ENCODE measurements around the gene PROSER2. TPM values are rescaled to one million over a fixed set of nuclear protein-coding genes. Genes with fewer than 3 reads are reported as not detected.

Gene PROSER2
- total RNA-seq, 1 donor from 2014 or later = 0.37 TPM

- no peak overlapping the region for H3K27ac Mint-ChIP-seq
Measured at GRCh38 chr10:11810973-11811372, 12.2 kb upstream of the PROSER2 start.

GRCh38 chr10:11813177-11813576 lies 10.0 kb upstream of the PROSER2 start:
- H3K4me1 Mint-ChIP-seq (ENCODE audit: low read depth) = no peaks in the 10 kb centered on the region
- no peaks in the 10 kb centered on the region for H3K9me3 Mint-ChIP-seq
- DNase-seq (ENCODE audit: low spot score) = no peak
- H3K27ac Mint-ChIP-seq = no peak overlapping the region
- H3K36me3 Mint-ChIP-seq (ENCODE audit: low read depth) = no peaks in the 10 kb centered on the region
- intact Hi-C loops (cut with micrococcal nuclease) = no loop called here
- H3K4me3 Mint-ChIP-seq (ENCODE audit: low read depth) = no peak overlapping the region
- peaks cover 7% of the 10 kb centered on the region for H3K27me3 Mint-ChIP-seq (ENCODE audit: low read depth)

More at GRCh38 chr10:11810973-11811372, 12.2 kb upstream of the PROSER2 start:
- intact Hi-C loops (cut with micrococcal nuclease) = no loop called here
- H3K36me3 Mint-ChIP-seq (ENCODE audit: low read depth) = no peaks in the 10 kb centered on the region
- H3K27me3 Mint-ChIP-seq (ENCODE audit: low read depth) = peaks cover 8% of the 10 kb centered on the region
- DNase-seq (ENCODE audit: low spot score) = no peak
- H3K9me3 Mint-ChIP-seq = no peaks in the 10 kb centered on the region
- H3K4me3 Mint-ChIP-seq (ENCODE audit: low read depth) = no peak overlapping the region
- no peaks in the 10 kb centered on the region for H3K4me1 Mint-ChIP-seq (ENCODE audit: low read depth)

- H3K4me1 Mint-ChIP-seq (ENCODE audit: low read depth) = no peaks in the 10 kb centered on the region
- H3K27me3 Mint-ChIP-seq (ENCODE audit: low read depth) = peaks cover 6% of the 10 kb centered on the region
- no peaks in the 10 kb centered on the region for H3K9me3 Mint-ChIP-seq
- intact Hi-C loops (cut with micrococcal nuclease) = no loop called here
- no peak overlapping the region for H3K4me3 Mint-ChIP-seq (ENCODE audit: low read depth)
- no peaks in the 10 kb centered on the region for H3K36me3 Mint-ChIP-seq (ENCODE audit: low read depth)
- H3K27ac Mint-ChIP-seq = no peak overlapping the region
- DNase-seq (ENCODE audit: low spot score) = no peak
Measured at GRCh38 chr10:11813855-11814567, 9.1 kb upstream of the PROSER2 start.

GRCh38 chr10:11819027-11819426 lies 4.1 kb upstream of the PROSER2 start:
- Mint-ChIP-seq H3K27ac (no peak overlapping the region), H3K27me3 (ENCODE audit: low read depth) (peaks cover 21% of the 10 kb centered on the region), H3K9me3 (no peaks in the 10 kb centered on the region), H3K4me1 (ENCODE audit: low read depth) (peaks cover 5% of the 10 kb centered on the region), H3K36me3 (ENCODE audit: low read depth) (no peaks in the 10 kb centered on the region), H3K4me3 (ENCODE audit: low read depth) (no peak overlapping the region)
- intact Hi-C loops (cut with micrococcal nuclease) = no loop called here
- DNase-seq (ENCODE audit: low spot score) = no peak

- intact Hi-C loops (cut with micrococcal nuclease) = loop anchor here (5.0 kb wide), 1 partner anchor 40 kb away; no protein-coding TSS in a partner anchor
- H3K36me3 Mint-ChIP-seq (ENCODE audit: low read depth) = no peaks in the 10 kb centered on the region
Measured at GRCh38 chr10:11822026-11822756, 965 bp upstream of the PROSER2 start.

GRCh38 chr10:11822809-11823121 lies 391 bp upstream of the PROSER2 start:
- H3K27ac Mint-ChIP-seq = no peak overlapping the region
- no peak for DNase-seq (ENCODE audit: low spot score)
- H3K36me3 Mint-ChIP-seq (ENCODE audit: low read depth) = no peaks in the 10 kb centered on the region
- H3K27me3 Mint-ChIP-seq (ENCODE audit: low read depth) = peaks cover 48% of the 10 kb centered on the region
- H3K4me1 Mint-ChIP-seq (ENCODE audit: low read depth) = peaks cover 5% of the 10 kb centered on the region
- intact Hi-C loops (cut with micrococcal nuclease) = loop anchor here (5.0 kb wide), 1 partner anchor 40 kb away; no protein-coding TSS in a partner anchor
- H3K4me3 Mint-ChIP-seq (ENCODE audit: low read depth) = no peak overlapping the region
- H3K9me3 Mint-ChIP-seq = no peaks in the 10 kb centered on the region

More at GRCh38 chr10:11822026-11822756, 965 bp upstream of the PROSER2 start:
- Mint-ChIP-seq H3K4me1 (ENCODE audit: low read depth) (peaks cover 5% of the 10 kb centered on the region), H3K27ac (no peak overlapping the region), H3K27me3 (ENCODE audit: low read depth) (peaks cover 45% of the 10 kb centered on the region), H3K4me3 (ENCODE audit: low read depth) (no peak overlapping the region), H3K9me3 (no peaks in the 10 kb centered on the region)
- DNase-seq (ENCODE audit: low spot score) = no peak

GRCh38 chr10:11823989-11824346 lies 812 bp downstream of the PROSER2 start:
- DNase-seq (ENCODE audit: low spot score) = no peak
- H3K36me3 Mint-ChIP-seq (ENCODE audit: low read depth) = no peaks in the 10 kb centered on the region
- H3K9me3 Mint-ChIP-seq = no peaks in the 10 kb centered on the region
- H3K27ac Mint-ChIP-seq = no peak overlapping the region
- peaks cover 51% of the 10 kb centered on the region for H3K27me3 Mint-ChIP-seq (ENCODE audit: low read depth)
- peaks cover 5% of the 10 kb centered on the region for H3K4me1 Mint-ChIP-seq (ENCODE audit: low read depth)
- peak overlapping the region; percentile 66 for H3K4me3 Mint-ChIP-seq (ENCODE audit: low read depth)
- intact Hi-C loops (cut with micrococcal nuclease) = loop anchor here (5.0 kb wide), 1 partner anchor 38 kb away; no protein-coding TSS in a partner anchor

- Mint-ChIP-seq H3K36me3 (ENCODE audit: low read depth) (no peaks in the 10 kb centered on the region), H3K9me3 (no peaks in the 10 kb centered on the region), H3K4me3 (ENCODE audit: low read depth) (peak overlapping the region; percentile 66), H3K27me3 (ENCODE audit: low read depth) (peaks cover 52% of the 10 kb centered on the region), H3K27ac (no peak overlapping the region), H3K4me1 (ENCODE audit: low read depth) (peaks cover 5% of the 10 kb centered on the region)
- intact Hi-C loops (cut with micrococcal nuclease) = loop anchor here (5.0 kb wide), 1 partner anchor 38 kb away; no protein-coding TSS in a partner anchor
- DNase-seq (ENCODE audit: low spot score) = no peak
Measured at GRCh38 chr10:11824376-11824775, 1.2 kb downstream of the PROSER2 start.

- intact Hi-C loops (cut with micrococcal nuclease) = loop anchor here (5.0 kb wide), 1 partner anchor 37 kb away; no protein-coding TSS in a partner anchor
- no peaks in the 10 kb centered on the region for H3K9me3 Mint-ChIP-seq
Measured at GRCh38 chr10:11824825-11825224, 1.7 kb downstream of the PROSER2 start.

GRCh38 chr10:11825796-11826414 lies 2.7 kb downstream of the PROSER2 start:
- H3K4me3 Mint-ChIP-seq (ENCODE audit: low read depth) = no peak overlapping the region
- H3K27me3 Mint-ChIP-seq (ENCODE audit: low read depth) = peaks cover 49% of the 10 kb centered on the region
- peaks cover 2% of the 10 kb centered on the region for H3K4me1 Mint-ChIP-seq (ENCODE audit: low read depth)
- intact Hi-C loops (cut with micrococcal nuclease) = no loop called here
- DNase-seq (ENCODE audit: low spot score) = no peak
- H3K9me3 Mint-ChIP-seq = no peaks in the 10 kb centered on the region
- no peaks in the 10 kb centered on the region for H3K36me3 Mint-ChIP-seq (ENCODE audit: low read depth)
- H3K27ac Mint-ChIP-seq = no peak overlapping the region

More at GRCh38 chr10:11824825-11825224, 1.7 kb downstream of the PROSER2 start:
- H3K36me3 Mint-ChIP-seq (ENCODE audit: low read depth) = no peaks in the 10 kb centered on the region
- no peak overlapping the region for H3K4me3 Mint-ChIP-seq (ENCODE audit: low read depth)
- no peak for DNase-seq (ENCODE audit: low spot score)
- H3K27me3 Mint-ChIP-seq (ENCODE audit: low read depth) = peaks cover 49% of the 10 kb centered on the region
- H3K4me1 Mint-ChIP-seq (ENCODE audit: low read depth) = peaks cover 2% of the 10 kb centered on the region
- no peak overlapping the region for H3K27ac Mint-ChIP-seq

GRCh38 chr10:11827006-11827405 lies 3.9 kb downstream of the PROSER2 start:
- Mint-ChIP-seq H3K4me3 (ENCODE audit: low read depth) (no peak overlapping the region), H3K27me3 (ENCODE audit: low read depth) (peaks cover 48% of the 10 kb centered on the region), H3K9me3 (no peaks in the 10 kb centered on the region), H3K27ac (no peak overlapping the region), H3K36me3 (ENCODE audit: low read depth) (no peaks in the 10 kb centered on the region), H3K4me1 (ENCODE audit: low read depth) (peaks cover 2% of the 10 kb centered on the region)
- DNase-seq (ENCODE audit: low spot score) = no peak
- intact Hi-C loops (cut with micrococcal nuclease) = no loop called here

GRCh38 chr10:11827414-11827813 lies 4.3 kb downstream of the PROSER2 start:
- Mint-ChIP-seq H3K36me3 (ENCODE audit: low read depth) (no peaks in the 10 kb centered on the region), H3K4me3 (ENCODE audit: low read depth) (no peak overlapping the region), H3K4me1 (ENCODE audit: low read depth) (peaks cover 2% of the 10 kb centered on the region), H3K9me3 (no peaks in the 10 kb centered on the region), H3K27me3 (ENCODE audit: low read depth) (peaks cover 47% of the 10 kb centered on the region), H3K27ac (no peak overlapping the region)
- DNase-seq (ENCODE audit: low spot score) = no peak
- intact Hi-C loops (cut with micrococcal nuclease) = no loop called here
